SHP77 (cell line): ENCODE data around the gene ZNF592.
A peak's percentile ranks its signal among the peaks of the same experiment; 100 is the strongest.

Experiments used
- DNase-seq, 2 experiments: peaks; one replicate each; lab custom pipeline; 2025; lab: John Stamatoyannopoulos, UW

Gene ZNF592

DNA sequence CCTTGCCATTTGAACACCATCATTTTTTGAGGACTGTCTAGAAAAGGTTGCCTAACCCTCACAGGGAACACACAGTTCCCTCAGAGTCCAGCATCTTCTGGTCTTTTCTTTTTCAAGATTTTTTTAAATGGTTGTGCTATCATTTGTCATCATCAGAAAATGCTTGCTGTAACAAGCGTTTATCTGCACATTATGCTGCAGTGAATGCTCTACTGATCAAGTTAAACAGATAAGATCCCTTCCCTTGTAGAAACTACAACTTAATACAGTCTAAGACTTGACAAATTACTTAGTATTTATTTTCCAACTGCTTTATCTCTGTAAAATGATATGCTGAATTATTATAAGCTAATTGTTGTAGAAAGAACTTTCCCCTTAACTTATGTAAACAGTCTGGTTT lies 56.8 kb downstream of the ZNF592 start:
- no peak for DNase-seq

DNA sequence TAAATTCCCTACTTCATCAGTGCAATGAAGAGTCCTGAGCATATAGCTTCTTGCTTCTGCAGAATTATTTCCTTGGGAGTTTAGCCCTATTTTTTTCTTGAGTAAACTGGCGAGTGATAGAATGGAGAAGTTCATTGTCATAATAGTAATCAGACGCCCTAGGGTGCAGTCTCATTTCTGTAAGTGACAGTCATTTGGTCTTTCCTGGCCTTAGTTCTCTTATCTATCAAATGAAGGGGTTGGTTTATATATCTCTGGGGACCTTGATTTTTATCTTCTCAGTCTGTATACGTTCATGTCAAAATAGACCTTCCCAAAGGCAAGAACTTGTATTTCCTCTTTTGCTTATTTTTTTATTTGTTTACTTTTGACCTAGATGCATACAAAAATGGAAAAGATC lies 58.8 kb downstream of the ZNF592 start:
- no peak for DNase-seq

DNA sequence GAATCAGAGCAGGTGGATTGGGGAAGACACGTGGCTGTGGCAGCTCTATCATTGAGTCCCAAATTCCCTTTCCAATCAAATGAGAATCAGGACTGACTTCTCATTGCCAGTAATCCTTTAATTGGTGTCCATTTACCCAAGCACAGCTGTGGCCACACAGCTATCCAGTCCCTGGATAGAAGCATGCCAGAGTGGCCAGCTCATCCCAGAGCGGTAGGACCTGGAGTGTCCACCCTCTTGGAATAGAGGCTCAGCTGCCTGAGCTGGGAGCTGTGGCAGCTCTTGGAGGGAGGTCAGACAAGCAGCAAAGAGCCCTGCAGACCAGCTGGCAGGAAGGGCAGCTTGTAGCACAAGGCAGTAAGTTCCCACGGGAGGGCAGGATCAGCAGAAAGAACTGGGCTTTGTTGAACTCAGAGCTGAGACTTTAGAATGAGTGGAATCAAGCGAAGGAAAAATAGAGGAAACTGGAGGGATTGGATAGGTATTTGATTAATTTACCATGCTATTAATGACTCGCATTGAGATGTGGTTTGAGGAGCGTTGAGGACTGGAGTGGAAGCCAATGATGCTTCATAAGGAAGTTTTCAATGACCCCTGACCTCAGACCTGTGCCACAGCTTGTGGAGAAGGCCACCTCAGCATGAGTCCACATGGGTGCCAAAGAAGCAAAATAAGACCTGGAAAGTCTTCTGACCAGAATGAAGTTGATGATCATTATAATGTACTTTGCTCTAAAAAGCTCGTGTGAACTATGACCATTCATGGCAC lies 61.9 kb downstream of the ZNF592 start:
- no peak for DNase-seq

DNA sequence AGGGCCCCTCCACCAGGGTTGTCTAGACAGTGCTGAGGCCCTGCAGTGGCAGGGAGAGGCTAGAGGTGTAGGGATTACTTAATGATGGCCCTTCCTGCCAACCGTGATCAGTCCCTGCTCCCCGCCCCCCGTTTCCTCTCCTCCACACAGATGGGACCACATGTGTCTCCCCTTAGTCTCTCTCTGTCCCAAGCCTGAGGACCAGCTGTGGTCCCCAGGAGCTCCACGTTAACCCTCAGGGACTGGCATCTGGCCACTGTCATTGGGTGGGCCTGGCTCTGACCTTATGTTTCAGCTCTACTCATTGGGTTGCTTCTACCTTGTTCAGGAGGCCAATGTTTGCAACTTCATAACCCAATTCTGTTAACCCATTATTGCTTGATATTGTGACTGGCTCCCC lies 62.8 kb downstream of the ZNF592 start:
- no peak for DNase-seq

DNA sequence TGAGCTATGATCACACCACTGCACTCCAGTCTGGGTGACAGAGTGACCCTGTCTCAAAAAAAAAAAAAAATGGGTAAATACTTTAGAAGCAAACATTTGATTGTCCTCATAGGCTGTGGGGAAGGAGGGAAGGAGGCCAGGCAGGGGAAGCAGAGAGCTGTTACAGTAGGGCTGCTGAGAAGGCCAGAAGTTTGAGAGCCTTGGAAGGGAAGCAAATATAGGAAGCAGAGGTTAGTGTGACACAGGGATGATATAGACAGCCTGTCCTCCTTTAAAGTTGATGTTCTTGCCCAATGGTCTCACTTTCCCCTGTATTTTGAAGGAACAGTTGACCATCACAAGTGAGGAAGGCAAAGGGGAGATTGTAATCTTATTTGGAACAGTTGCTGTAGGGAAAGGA lies 63.4 kb downstream of the ZNF592 start:
- DNase-seq, result no peak

DNA sequence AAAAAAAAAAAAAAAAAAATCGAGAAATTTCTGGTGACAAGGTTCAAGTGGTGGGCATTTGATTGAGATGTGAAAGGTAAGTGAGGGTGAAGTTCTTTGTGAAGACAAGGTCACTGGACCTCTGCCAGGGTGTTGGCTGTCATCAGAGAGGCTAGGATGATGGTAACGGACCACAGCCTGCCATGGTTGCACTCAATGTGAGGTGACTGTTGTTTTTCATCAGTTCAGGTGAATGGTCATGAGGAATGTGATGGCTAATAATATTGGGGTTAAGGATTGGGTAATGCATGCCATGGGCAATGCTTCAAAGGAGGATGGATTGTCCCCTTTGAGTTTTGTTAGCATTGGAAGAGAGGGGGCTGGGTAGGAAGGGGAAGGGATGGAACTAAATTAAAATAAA lies 64.5 kb downstream of the ZNF592 start:
- no peak for DNase-seq

DNA sequence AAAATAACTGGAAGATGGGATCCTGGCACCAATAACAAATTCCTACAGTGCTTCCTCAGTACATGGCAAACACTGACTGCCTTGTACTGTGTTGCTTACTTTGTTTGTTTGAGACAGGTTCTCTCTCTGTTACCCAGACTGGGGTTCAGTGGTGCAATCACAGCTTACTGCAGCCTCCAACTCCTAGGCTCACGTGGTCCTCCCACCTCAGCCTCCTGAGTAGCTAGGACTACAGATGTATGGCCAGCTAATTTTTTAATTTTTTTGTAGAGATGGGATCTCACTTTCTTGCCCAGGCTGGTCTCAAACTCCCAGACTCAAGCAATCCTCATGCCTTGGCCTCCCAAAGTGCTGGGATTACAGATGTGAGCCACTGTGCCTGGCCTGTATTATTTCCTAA lies 65.0 kb downstream of the ZNF592 start:
- DNase-seq, result no peak

DNA sequence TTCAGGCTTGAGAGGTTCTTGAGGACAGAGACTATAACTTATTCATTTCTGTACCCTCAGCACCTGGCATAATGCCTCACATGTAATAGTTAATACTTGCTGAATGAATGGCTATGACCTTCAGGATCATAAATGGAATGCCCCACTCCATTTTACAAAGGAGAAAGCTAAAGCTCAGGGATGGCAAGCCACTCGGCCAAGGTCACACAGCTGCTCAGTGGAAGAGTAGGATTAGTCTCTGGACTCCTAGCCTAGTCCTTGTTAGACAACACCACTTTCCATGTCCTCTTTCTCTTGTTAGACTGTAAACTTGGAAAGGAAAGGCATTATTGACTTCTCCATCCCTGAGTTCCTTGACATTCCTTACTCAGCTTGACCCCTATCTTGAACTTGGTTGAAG lies 65.5 kb downstream of the ZNF592 start:
- no peak for DNase-seq

DNA sequence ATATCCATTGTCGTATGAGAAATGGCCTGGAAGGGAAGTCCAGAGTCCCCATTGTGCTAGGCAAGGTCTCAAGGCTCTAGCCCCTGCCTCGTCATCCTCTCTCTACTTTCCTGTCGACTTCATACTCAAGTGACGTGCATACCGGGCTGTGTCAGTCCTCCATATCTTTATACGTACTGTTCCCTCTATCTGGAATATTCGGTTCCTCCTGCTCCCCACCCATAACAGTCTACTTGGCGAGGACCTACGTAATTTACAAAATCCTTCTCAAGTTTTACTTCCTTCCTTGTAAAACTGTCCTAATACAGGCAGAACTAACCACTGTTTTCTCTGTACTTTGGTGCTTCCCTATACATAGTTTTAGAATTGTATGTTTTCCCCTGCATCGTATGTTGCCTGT lies 66.5 kb downstream of the ZNF592 start:
- no peak for DNase-seq

DNA sequence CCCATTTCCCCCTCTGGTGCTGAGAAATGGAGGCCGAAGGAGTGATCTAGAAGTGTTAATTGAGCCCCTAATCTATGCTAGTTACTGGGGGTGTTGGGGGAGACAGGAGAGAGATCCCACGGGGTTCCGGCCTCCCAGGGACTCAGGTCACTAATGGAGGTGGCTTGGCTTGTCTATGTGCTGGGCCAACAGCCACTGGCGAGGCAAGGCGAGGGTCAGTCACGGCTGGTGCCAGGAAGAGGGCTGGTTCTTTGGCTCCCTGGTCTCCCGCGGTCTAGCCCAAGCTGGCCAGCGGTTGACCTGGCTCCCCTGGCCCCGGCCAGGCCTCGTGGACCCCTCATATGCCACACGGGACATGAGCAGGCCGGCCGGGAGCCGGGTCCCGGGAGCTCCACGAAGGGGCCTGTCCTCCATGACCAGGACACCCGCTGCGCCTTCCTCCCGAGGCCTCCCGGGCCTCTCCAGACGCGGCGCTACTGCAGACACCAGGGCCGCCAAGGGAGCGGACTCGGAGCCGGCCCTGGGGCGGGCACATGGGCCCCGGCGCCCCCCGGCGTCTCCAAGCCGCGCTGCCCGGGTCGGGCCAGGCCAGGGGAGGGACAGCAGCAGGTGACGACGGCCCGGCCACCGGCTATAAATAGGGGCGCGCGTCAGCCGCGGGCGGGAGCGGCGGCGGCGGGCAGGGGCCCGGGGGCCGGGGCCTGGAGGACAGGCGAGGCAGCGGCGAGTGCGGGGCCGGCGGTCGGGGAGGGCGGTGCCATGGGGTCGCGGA lies 68.5 kb downstream of the ZNF592 start, which contains the start of gene ALPK3:
ALPK3 (plus strand) TSS at position 663 of the 772 bp plus-strand sequence; CDS start at position 760, 97 bp downstream.
- peak; percentile 56 to 85 for DNase-seq

DNA sequence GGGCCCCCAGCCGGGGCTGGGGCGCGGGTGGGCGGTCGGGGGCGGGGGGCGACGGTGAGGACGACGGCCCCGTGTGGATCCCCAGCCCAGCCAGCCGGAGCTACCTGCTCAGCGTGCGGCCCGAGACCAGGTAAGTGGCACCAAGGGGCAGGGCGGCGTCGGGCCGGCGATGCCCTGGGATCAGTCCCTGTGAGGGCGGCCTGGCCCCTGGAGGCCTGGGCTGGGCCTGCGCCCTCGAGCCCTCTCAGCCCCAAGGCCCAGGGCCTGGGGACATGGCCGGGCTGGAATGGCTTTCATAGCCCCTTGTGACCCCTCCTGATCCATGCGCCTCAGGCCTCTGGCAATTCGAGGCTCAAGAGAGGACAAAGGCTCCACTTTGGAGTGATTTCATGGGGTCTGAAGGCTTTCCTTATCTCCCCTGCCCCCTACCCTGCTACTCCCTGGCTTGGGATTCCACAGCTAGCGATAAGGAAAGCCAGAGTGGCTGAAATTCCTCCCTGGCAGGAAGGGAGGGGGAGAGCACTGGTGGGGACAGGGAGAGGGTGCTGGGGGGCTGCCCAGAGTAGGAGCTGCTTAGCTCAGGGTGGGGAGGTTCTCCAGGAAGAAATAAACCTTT lies 69.2 kb downstream of the ZNF592 start:
- peak in 1 of 2 experiments; percentile 41 for DNase-seq

DNA sequence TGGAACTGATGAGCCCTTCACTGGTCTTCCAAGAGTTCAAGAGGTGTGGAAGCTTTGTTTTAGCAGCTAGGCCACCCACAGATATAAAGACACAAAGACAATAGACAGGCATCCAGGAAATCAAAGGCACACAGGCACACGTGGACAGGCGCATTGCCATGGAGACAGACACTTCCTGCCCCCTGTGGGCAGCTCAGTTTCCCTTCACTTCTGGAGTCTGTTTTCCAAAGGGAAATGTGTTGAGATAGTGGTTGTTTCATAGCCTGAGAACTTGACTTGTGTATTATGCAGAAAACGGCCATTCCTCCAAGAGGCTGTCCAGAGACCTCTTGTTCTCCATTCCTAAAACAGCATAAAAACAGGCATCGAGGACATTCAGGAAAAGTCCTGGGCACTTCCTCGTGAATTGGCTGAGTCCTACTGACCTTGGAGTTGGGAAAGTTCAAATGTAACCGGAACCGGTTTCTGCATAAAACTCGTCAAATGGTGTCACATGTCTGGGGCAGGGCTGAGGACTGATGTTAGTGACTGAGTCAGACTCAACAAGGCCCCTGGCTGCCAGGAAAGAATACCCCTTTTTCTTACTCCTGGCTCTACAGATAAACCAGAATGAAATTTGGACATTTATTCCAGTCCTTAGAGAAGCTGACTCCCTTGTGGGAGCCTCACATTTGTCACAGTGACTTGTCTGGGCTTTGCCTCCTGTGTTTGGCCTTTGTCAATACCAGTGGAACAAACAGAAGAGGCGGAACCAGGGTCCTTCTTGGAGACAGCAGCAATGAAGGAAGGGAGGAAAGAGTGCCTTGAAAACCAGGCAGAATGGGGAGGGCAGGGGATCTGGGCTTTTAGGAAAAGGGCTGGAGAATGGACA lies 70.1 kb downstream of the ZNF592 start:
- peak; percentile 48 to 76 for DNase-seq

DNA sequence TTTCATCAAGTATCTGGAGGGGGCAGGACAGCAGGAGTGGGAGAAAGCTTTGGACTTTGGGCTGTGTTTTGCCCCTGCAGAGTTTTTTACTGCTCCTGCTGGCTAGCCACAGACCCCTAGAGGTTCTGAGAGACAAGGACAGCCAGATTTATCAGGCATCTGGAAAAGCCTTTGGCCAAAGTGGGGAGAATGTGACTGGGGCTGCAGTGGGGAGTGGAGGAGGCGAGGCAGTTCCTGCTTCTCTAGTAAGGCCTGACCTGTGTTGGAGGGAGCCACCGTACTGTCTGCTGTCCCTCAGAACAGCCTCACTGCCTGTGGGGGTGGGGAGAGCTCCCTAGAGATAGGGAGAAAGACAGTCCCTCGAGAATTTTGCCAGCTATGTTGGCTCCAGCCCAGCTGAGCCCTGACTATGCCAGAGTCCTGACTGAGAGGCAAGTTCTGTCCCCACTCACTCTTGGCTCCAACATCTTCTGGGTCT lies 70.9 kb downstream of the ZNF592 start:
- no peak for DNase-seq

DNA sequence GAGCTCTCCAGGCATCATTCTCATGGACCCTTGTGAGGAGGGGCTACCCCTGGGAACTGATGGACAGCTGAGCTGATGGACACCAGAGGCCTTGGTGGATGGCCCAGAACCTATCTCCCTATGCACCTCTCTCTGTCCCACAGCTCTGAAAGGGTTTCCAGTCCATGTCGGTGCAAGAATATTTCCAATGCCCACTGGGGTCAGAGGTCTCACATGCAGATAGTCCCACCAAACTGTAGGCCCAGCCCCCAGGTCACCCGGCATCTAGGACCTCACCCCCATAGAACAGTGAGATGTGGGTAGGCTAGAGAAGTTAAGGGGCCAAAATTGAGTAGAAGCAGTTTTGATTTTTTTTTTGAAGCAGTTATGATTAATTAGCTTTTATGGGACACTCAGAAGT lies 71.4 kb downstream of the ZNF592 start:
- DNase-seq, result no peak

DNA sequence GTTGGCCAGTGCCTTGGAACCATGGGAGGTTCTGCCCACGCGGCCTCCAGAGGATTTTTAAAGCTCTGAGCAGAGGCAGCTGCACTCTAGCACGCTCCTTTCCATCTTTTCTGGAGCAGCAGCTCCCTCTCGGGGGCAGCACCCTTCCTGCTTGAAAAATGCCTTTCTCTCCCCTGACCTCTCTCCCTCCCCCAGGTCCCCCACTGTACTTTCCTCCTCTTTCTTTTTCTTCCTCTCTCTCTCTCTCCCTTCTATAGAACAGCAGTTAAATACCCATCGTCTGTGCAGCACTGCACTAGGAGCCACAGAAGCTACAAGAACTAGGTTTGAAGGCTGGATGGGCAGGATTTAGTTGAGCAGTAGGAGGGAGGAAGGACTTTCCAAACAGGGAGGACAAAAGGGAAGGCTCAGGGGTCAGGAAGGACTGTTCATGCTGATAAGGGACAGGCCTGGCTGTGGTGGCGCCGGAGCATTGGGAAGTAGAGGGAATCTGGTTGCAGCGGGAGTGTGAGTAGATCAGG lies 73.2 kb downstream of the ZNF592 start:
- no peak for DNase-seq

DNA sequence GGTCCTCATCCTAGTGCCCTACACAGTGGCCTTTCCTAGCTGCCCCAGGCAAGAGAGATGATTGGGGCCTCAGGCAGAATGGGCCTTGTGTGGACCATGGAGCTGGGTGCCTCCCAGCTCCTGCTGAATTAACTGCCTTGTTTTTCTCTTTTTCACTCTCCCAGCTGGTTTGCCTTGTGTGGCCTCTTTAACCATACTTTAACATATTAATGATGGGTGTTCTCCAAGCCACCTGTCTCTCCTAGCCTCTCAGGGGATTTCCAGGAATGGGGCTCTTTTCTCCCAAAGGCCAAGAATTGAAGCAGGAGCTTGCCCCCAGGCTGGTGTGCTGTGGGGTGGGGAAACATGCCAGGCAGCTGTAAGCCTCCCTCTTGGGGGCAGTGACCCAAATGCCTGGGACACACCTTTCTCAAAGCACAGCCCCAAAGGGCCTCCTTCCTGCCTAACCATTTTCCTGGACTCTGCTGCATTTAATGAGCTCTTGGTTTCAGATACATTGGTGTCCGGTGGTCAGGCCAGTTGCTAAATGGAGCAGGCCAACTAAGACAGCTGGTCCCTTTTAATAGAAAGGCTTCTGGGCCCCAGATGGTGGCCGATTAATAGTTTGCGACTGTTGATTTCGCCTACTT lies 74.4 kb downstream of the ZNF592 start:
- DNase-seq, result no peak

DNA sequence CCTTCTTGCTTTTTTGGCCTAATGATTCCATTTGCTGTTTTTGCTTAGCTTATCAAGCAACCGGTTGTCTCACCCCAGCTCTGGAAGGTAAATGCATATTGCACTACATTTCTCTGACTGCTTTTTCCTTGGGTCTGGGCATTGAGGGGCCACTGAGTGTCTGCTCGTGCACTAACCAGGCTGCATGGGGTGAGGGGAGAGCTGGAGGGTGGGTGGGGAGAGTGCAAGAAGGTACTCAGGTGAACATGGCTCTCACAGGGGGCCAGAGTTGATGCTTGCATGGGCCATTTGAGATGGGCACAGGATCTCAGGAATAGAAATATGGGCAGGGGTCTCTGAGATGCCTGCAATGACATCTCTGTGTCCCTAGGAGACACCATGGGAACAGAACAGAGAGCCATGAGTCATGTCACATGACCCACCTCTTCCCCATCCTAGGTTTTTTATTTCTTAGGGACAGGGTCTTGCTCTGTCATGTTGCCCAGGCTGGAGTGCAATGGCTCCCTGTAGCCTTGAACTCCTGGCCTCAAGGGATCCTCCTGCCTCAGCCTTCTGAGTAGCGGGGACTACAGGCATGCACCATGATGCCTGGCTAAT lies 75.0 kb downstream of the ZNF592 start:
- DNase-seq, result no peak

DNA sequence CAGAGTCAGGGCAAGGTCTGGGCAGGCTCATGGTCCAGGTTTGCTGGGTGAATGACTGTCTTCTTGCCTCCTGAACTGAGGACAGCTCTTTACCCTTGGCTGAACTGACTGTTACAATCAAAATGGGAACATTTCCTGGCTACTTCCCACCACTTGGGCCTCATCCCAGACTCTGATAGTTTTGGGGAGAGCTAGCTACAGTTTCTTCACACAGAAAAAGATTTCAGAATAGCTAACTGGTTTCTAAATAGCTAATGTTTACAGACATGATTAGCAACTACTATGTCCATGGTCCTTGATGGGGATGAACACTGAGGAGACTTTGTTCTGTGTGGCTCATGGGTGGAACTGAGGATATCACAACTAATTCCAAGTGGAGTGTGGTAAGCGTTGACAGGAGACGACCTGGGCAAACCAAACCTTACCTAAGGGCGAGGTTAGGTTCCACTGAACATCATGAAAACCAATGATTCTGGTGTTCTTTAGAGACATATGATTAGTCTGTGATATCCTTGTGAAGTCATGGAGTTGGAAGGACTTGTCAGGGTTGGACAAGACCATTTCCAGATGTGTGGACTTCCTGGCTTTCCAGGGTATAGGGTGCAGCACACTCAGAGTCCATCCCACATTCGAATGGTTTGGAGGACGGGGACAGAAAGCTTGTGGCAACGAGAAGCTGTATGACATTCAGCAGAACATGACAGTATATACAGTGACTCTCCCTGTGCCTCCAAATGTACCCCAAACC lies 76.0 kb downstream of the ZNF592 start:
- no peak for DNase-seq

DNA sequence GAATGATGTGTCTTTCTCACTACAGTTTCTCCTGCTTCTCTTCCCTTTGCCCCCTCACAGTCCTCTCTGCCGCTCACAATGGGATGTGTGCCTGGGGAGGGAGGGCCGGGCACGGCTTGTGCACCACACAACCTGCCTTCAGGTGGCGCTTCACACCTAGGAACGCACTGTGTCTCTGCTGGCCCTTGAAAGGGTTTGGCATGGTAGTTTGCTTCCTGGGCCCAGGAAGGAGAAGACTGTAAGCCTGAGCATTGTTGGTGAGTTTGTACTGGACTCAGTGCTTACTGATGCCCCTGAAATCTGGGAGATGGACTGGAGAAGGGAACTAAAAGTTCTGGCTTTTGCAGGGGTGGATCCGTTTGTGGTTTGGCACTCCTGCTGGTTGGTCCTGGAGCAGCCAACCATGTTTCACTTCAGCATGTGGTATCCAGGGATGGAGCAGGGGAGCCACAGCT lies 78.0 kb downstream of the ZNF592 start:
- peak; percentile 32 to 34 for DNase-seq

DNA sequence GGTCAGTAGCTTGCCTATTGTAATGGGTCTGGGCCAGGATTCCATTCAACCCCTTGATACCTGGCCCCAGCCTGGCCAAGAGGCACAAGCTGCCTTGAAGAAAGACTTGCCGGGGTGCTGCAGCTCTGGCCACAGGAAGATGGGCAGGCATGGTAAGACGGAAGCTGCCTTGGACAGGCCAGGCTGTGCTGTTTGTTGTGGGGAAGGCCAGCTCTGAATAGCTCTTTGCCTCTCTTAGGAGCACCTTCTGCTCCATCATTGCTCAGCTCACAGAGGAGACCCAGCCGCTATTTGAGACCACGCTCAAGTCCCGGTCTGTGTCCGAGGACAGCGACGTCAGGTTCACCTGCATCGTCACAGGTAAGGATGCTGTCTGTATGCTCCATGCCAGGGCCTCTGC lies 78.9 kb downstream of the ZNF592 start:
- no peak for DNase-seq
